Jurkat, Clone E6-1 (cell line): Measurements from ENCODE around the gene MAB21L2. TPM values are rescaled to one million over a fixed set of nuclear protein-coding genes. Genes with fewer than 3 reads are reported as not detected.
"Not testable (repeated sequence)": the region's sequence is repeated elsewhere in the genome, so short reads cannot be mapped to it uniquely, and the experiment has no call there.

Experiments used
- DNase-seq: peaks from one replicate; pipeline ENCODE4 v3.0.0-alpha.2; 2011; ENCODE audit warnings: low read depth, low spot score
- H3K4me3 ChIP-seq: 2 replicates; pipeline ENCODE4 v1.5.1; 2011; ENCODE audit warnings: mild to moderate bottlenecking, low read length, control low read depth, moderate library complexity
- polyA plus RNA-seq: library from polyadenylated mRNA; unstranded; fragments of >200 nt; gene quantifications from one replicate; pipeline ENCODE4 v1.2.1, GENCODE V29; 2012; ENCODE audit warnings: missing spikeins; ENCODE audit not compliant: insufficient read length, insufficient read depth

Gene MAB21L2
- polyA plus RNA-seq = not detected

- no peak for DNase-seq
- no peak within 1 kb of the TSS for H3K4me3 ChIP-seq
Observed at GRCh38 chr4:150582146-150582872, at the start of gene MAB21L2. MAB21L2 (plus strand) TSS chr4:150582151; CDS start chr4:150583030, 879 bp downstream.

- H3K4me3 ChIP-seq = no peak overlapping the region
- DNase-seq = no peak
Observed at GRCh38 chr4:150533673-150534072, 48.3 kb upstream of the MAB21L2 start.

- DNase-seq = no peak
- H3K4me3 ChIP-seq = no peak overlapping the region
Observed at GRCh38 chr4:150534818-150535217, 47.1 kb upstream of the MAB21L2 start.

- not testable (repeated sequence) for DNase-seq, H3K4me3 ChIP-seq
Observed at GRCh38 chr4:150537911-150538310, 44.0 kb upstream of the MAB21L2 start.

GRCh38 chr4:150540536-150540935, 41.4 kb upstream of the MAB21L2 start:
- no peak overlapping the region for H3K4me3 ChIP-seq

GRCh38 chr4:150540959-150541360, 41.0 kb upstream of the MAB21L2 start:
- no peak overlapping the region for H3K4me3 ChIP-seq
- no peak for DNase-seq

More at GRCh38 chr4:150540536-150540935, 41.4 kb upstream of the MAB21L2 start:
- DNase-seq = no peak

- DNase-seq = no peak
- H3K4me3 ChIP-seq = no peak overlapping the region
Observed at GRCh38 chr4:150541681-150542080, 40.3 kb upstream of the MAB21L2 start.

GRCh38 chr4:150543042-150543441, 38.9 kb upstream of the MAB21L2 start:
- DNase-seq = no peak
- no peak overlapping the region for H3K4me3 ChIP-seq

- no peak for DNase-seq
- no peak overlapping the region for H3K4me3 ChIP-seq
Observed at GRCh38 chr4:150546286-150546685, 35.7 kb upstream of the MAB21L2 start.

GRCh38 chr4:150547154-150547838, 34.7 kb upstream of the MAB21L2 start:
- no peak for DNase-seq
- H3K4me3 ChIP-seq = no peak overlapping the region

GRCh38 chr4:150557811-150558210, 24.1 kb upstream of the MAB21L2 start:
- not testable (repeated sequence) for H3K4me3 ChIP-seq

GRCh38 chr4:150561143-150561737, 20.7 kb upstream of the MAB21L2 start:
- no peak for DNase-seq

More at GRCh38 chr4:150557811-150558210, 24.1 kb upstream of the MAB21L2 start:
- DNase-seq = not testable (repeated sequence)

GRCh38 chr4:150562250-150562649, 19.7 kb upstream of the MAB21L2 start:
- H3K4me3 ChIP-seq = no peak overlapping the region
- DNase-seq = no peak

More at GRCh38 chr4:150561143-150561737, 20.7 kb upstream of the MAB21L2 start:
- no peak overlapping the region for H3K4me3 ChIP-seq

- DNase-seq = no peak
- no peak overlapping the region for H3K4me3 ChIP-seq
Observed at GRCh38 chr4:150562751-150563150, 19.2 kb upstream of the MAB21L2 start.

- DNase-seq, H3K4me3 ChIP-seq: not testable (repeated sequence)
Observed at GRCh38 chr4:150564967-150565366, 17.0 kb upstream of the MAB21L2 start.

GRCh38 chr4:150567070-150567469, 14.9 kb upstream of the MAB21L2 start:
- DNase-seq = no peak
- H3K4me3 ChIP-seq = no peak overlapping the region

GRCh38 chr4:150569384-150569987, 12.5 kb upstream of the MAB21L2 start:
- no peak overlapping the region for H3K4me3 ChIP-seq
- no peak for DNase-seq

- H3K4me3 ChIP-seq = no peak overlapping the region
- no peak for DNase-seq
Observed at GRCh38 chr4:150569998-150570535, 11.9 kb upstream of the MAB21L2 start.

- no peak overlapping the region for H3K4me3 ChIP-seq
- no peak for DNase-seq
Observed at GRCh38 chr4:150570862-150571261, 11.1 kb upstream of the MAB21L2 start.
